COLO668 (cell line): ENCODE measurements around the gene CCDC142.
A peak's percentile ranks its signal among the peaks of the same experiment; 100 is the strongest.
"Not testable (repeated sequence)": the region's sequence is repeated elsewhere in the genome, so short reads cannot be mapped to it uniquely, and the experiment has no call there.

Experiments used
- DNase-seq: peaks from one replicate; lab custom pipeline; 2025; ENCODE audit not compliant: unreplicated experiment; lab: John Stamatoyannopoulos, UW

Gene CCDC142

GRCh38 chr2:74447230-74447999, 35.4 kb downstream of the CCDC142 start:
- DNase-seq = no peak

GRCh38 chr2:74444498-74445318, 38.1 kb downstream of the CCDC142 start:
- no peak for DNase-seq

- DNase-seq = not testable (repeated sequence)
These were observed 40.1 kb downstream of the CCDC142 start for GRCh38 chr2:74442483-74443297.

- DNase-seq = peak; percentile 88
These were observed 40.9 kb downstream of the CCDC142 start, which contains the start of gene RTKN for GRCh38 chr2:74441690-74442482. Gene RTKN, minus strand, starts transcription at chr2:74441937. Its CDS starts 121 bp downstream, at chr2:74441816.

- no peak for DNase-seq
These were observed 41.6 kb downstream of the CCDC142 start for GRCh38 chr2:74441170-74441689.

DNA sequence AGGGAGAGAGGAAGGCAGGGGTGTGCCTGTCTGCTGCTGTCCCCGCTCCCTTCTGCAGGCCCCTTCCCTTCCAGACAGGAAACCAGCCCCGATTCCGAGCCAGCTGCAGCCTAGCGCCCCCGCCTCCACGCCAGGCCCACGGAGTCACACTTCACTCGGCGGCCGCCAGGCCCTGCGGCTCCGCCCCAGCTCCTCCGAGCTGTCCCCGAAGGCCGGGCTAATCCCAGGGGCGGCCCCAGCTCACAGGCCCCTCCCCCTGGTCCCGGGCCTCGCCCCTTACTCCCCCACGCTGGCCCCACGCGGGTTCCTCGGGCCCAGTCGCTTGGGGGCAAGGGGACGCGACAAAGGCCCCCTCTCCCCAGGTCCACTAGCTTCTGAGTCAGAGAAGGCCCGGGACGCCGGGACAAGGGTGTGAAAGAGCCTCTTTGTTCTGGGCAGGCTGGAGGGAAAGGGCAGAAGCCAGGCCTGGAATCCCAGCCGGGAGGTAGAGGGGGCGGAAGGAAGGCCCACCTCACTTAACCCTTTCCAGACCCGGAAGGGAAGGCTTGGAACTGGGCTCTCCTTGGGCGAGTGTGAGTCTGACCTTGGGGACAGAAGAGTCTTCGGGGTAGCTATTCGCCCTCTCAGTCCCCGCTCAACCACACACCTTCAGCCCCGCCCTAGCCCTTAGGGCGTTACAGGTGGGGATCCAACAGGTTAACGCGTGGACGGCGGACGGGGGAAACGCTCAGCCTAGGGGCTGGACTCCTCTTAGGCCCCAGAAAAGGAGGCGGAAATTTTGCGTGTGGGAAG, 42.2 kb downstream of the CCDC142 start:
- DNase-seq = peak; percentile 91

- no peak for DNase-seq
These were observed 42.9 kb downstream of the CCDC142 start for GRCh38 chr2:74439803-74440377.

DNA sequence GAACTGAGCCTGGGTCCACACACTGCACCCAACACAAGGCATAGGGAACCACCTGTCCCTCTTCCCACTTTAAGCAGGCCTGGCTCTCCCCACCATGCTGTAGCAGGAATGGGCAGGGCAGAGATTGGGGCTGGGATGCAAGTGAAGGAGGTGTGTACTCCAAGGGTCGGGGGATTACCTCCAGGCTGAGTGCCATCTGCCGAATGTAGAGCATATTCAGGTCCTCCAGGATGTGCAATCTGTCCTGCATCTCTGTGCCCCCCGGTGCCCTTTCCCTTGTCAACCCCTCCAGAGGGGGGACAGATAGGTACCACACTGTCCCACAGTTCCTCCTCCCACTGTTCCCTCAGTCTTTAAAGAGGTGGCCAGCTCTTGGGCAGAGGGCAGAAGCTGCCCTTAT, 43.4 kb downstream of the CCDC142 start:
- DNase-seq = no peak

DNA sequence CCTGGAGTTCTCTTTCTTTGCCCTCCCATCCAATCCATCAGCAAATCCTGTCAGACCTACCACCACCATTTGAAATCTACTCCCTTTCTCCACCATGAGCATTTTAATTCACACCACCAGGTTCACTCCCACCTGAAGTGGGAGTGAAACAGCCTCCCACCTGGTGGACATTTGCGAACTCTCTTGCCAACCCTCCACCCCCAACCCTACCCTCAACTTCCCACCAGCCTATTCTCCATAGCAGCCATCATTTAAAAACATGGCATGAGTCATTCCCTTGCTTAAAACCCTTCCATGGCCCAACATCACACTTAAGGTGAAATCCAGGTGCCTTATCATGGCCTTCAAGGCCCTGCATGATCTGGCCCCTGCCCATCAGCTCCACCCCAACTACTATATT, 44.5 kb downstream of the CCDC142 start:
- DNase-seq = no peak

- DNase-seq = no peak
These were observed 45.7 kb downstream of the CCDC142 start for GRCh38 chr2:74436848-74437695.

DNA sequence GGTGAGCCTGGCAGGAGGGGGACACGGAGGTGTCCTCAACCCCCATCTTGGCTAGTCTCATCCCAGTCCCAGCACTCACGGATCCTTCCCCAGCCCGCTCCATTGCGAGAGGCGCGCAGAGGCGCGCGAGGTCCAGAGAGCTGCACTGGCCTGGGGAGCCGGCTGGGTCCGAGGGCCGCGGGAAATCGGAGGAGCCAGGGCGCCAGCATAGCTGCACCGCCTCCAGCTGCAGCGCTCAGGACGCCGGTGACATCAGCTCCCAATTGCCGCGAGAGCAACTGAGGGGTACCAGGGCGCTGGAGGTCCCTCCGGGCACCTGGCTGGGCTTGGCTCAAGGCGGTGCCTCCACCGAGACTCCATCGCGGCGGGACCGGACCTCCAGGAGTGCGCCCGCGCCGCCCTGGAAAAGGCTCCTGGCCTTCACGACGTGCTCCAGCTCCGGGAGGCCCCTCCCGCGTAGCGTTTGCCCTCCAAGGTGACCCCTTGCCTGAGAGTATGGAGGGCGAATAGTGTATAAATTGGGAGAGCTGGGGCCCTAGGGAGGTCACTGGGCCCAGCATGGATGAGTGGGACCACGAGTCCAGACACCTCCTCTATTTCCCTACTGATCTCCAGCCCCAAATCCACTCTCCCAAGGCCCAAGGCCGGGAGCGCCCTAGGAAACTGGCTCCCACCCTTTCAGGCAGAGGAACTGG, 46.5 kb downstream of the CCDC142 start:
- no peak for DNase-seq

GRCh38 chr2:74430502-74430901, 52.3 kb downstream of the CCDC142 start:
- no peak for DNase-seq

DNA sequence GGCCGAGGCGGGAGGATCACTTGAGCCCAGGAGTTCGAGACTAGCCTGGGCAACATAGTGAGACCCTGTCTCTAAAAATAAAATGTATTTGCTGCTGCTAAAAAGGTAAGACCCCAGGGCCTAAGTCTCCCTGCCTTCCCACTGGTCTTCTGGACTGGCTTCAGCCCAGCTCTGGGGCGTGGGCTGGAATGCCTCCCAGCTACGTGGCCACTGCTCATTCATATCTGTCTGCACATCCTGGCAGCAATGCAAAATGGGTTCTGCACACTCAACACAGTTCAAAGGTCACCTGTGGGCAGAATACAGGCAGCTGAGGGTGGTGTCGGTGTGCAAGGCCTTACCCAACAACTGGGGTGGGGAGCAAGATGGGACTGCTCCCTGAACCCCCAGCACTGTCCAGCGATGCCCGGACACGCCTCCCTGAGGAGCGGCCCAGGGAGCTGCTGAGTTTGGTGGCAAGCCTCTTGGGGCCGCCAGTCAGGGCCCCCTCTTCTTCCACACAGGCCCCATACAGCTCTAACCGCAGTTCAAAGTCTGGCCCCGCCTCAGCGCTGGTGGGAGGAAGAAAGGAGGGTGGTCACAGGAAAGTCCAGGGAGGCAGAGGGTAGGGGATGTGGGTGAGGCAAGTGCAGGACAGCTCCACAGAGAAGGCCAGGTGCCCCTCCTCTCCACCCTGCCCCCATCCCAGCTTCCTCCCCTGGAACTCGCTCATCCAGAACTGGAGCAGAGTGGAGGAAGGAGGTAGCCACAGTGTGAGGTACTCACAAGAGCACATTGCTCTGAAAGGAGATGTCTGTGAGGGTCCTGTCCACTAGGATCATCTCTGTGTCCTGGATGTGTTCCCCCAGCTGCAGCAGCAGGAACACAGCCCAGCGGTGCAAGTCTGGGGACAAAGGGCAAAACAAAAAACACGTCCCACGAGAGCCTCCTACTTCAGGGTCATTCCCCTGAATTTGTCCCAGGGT, 53.0 kb downstream of the CCDC142 start:
- DNase-seq = no peak

DNA sequence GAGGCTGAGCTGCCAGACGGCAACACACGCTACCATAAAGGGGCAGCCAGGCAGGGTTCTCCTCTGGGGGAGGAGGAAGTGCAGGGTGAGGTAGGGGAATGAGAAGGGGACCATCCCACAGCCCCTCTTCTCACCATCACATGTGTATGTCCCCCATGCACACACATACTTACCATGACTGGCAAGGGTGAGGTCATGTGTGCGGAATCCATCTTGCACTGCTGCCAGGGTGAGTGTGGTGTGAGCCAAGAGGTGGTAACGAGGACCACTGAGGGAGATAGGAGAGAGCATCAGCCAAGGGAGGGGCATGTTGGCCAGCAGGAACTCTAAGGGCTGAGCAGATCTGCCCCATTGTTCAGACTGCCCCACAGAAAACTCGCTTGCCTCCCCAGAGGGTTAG, 54.1 kb downstream of the CCDC142 start:
- DNase-seq = no peak

DNA sequence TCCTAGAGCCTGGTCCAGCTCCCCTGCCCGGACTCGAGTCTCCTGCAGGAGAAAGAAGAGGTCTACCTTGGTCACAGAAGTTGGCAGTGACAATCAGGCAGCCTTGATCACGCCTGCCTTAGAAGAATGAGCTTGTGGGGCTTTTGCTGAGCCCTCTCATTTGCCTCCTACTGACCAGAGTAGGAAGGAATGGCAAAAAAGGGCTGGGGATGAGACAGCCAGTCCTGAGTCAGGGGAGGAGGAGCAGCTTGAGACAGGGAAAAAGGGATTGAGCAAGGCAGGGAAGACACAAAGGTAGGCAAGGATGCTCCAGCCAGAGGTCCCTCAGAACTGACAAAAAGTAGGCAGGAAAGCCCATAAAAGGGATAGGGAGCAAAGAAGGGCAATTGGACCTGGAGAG, 55.2 kb downstream of the CCDC142 start:
- DNase-seq = no peak

GRCh38 chr2:74426181-74426758, 56.5 kb downstream of the CCDC142 start:
- no peak for DNase-seq
